WI38 (cell line): ENCODE results near the gene BMP4.

Experiments
- H3K4me3 ChIP-seq: 2 replicates; pipeline ENCODE4 v1.5.1; 2011; ENCODE audit warnings: low read depth, mild to moderate bottlenecking, control low read depth, low read length
- CTCF ChIP-seq: IDR thresholded peaks from 2 replicates; pipeline ENCODE4 v1.5.1; 2012; ENCODE audit warnings: low read depth, mild to moderate bottlenecking, control low read depth, low read length

Gene BMP4

GRCh38 chr14:53950031-53950793 lies 6.4 kb downstream of the BMP4 start:
- peak overlapping the region; percentile 80; the same call in 1 of the 2 replicates for H3K4me3 ChIP-seq
- no peak for TF ChIP-seq CTCF

- no peak for TF ChIP-seq CTCF
Observed at GRCh38 chr14:53949201-53949600, 7.4 kb downstream of the BMP4 start.

GRCh38 chr14:53948205-53948884 lies 8.3 kb downstream of the BMP4 start:
- no peak overlapping the region for H3K4me3 ChIP-seq
- no peak for TF ChIP-seq CTCF

More at GRCh38 chr14:53949201-53949600, 7.4 kb downstream of the BMP4 start:
- H3K4me3 ChIP-seq, result no peak overlapping the region

GRCh38 chr14:53947452-53948204 lies 9.0 kb downstream of the BMP4 start:
- no peak for TF ChIP-seq CTCF
- no peak overlapping the region for H3K4me3 ChIP-seq

- TF ChIP-seq CTCF, result no peak
- H3K4me3 ChIP-seq, result no peak overlapping the region
Observed at GRCh38 chr14:53947094-53947445, 9.6 kb downstream of the BMP4 start.

GRCh38 chr14:53946404-53947093 lies 10.1 kb downstream of the BMP4 start:
- H3K4me3 ChIP-seq, result no peak overlapping the region

More at GRCh38 chr14:53946404-53947093, 10.1 kb downstream of the BMP4 start:
- TF ChIP-seq CTCF, result no peak
